Activated CD8-positive, alpha-beta memory T cell treated with anti-CD3 and anti-CD28 coated beads, Interleukin-2, amount 50 U/mL, for 48 hours (primary cell): ENCODE results near the gene RIPK4.
"Not testable (repeated sequence)": the region's sequence is repeated elsewhere in the genome, so short reads cannot be mapped to it uniquely, and the experiment has no call there.

Source experiments
- DNase-seq: peaks from one replicate; pipeline ENCODE4 v3.0.0-alpha.2; 2020

Gene RIPK4

GRCh38 chr21:41733951-41734689, 32.7 kb downstream of the RIPK4 start:
- no peak for DNase-seq

GRCh38 chr21:41731081-41731480, 35.8 kb downstream of the RIPK4 start:
- DNase-seq = no peak

GRCh38 chr21:41730367-41730765, 36.5 kb downstream of the RIPK4 start:
- DNase-seq = no peak

GRCh38 chr21:41729701-41730366, 37.0 kb downstream of the RIPK4 start:
- no peak for DNase-seq

- DNase-seq = no peak
Observed at GRCh38 chr21:41727784-41728763, 38.8 kb downstream of the RIPK4 start.

- no peak for DNase-seq
Observed at GRCh38 chr21:41726970-41727783, 39.7 kb downstream of the RIPK4 start.

- no peak for DNase-seq
Observed at GRCh38 chr21:41726630-41726969, 40.3 kb downstream of the RIPK4 start.

GRCh38 chr21:41726058-41726558, 40.7 kb downstream of the RIPK4 start:
- DNase-seq = no peak

GRCh38 chr21:41725421-41726031, 41.3 kb downstream of the RIPK4 start:
- DNase-seq = no peak

GRCh38 chr21:41723835-41724234, 43.0 kb downstream of the RIPK4 start:
- DNase-seq = not testable (repeated sequence)

- DNase-seq = no peak
Observed at GRCh38 chr21:41722052-41723018, 44.5 kb downstream of the RIPK4 start.

- no peak for DNase-seq
Observed at GRCh38 chr21:41720250-41720649, 46.6 kb downstream of the RIPK4 start.

GRCh38 chr21:41719691-41720090, 47.2 kb downstream of the RIPK4 start:
- DNase-seq = no peak

GRCh38 chr21:41717573-41718330, 49.1 kb downstream of the RIPK4 start:
- DNase-seq = no peak

- DNase-seq = no peak
Observed at GRCh38 chr21:41716751-41717150, 50.1 kb downstream of the RIPK4 start.

- no peak for DNase-seq
Observed at GRCh38 chr21:41715649-41716281, 51.1 kb downstream of the RIPK4 start.

GRCh38 chr21:41714299-41714865, 52.5 kb downstream of the RIPK4 start:
- DNase-seq = not testable (repeated sequence)

- DNase-seq = no peak
Observed at GRCh38 chr21:41713495-41714281, 53.2 kb downstream of the RIPK4 start.
